ENCODE data around the gene HAPSTR1.
"Not testable (repeated sequence)": the region's sequence is repeated elsewhere in the genome, so short reads cannot be mapped to it uniquely, and the experiment has no call there.

DNA sequence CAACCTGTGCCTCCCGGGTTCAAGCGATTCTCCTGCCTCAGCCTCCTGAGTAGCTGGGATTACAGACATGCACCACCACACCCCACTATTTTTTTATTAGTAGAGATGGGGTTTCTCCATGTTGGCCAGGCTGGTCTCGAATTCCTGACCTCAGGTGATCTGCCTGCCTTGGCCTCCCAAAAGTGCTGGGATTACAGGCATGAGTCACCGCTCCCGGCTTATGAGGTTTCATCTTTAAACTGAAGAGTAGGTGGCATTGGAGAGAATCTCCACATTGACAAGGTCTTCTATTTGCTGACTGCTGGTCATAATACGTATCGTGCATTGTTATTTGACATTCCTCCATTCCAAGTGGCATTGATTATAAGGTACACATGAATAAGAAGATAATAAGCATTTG lies 3.7 kb upstream of the HAPSTR1 start:
- not testable (repeated sequence) for TF ChIP-seq NCOA1 (CRISPR knock-in tag; IDR thresholded peaks at IDR 0.05); SMAD1 (CRISPR knock-in tag; IDR thresholded peaks at IDR 0.05; ENCODE audit: borderline replicate concordance, low read depth); ARID2 (CRISPR knock-in tag; IDR thresholded peaks at IDR 0.05; ENCODE audit: borderline replicate concordance); EP300 (IDR thresholded peaks at IDR 0.05; ENCODE audit: low read depth in 2 of 2, low read length in 2 of 2); EP300 (CRISPR knock-in tag; IDR thresholded peaks at IDR 0.05; ENCODE audit: borderline replicate concordance); CHD2 (IDR thresholded peaks at IDR 0.05; ENCODE audit: low read depth, low read length); DBP (CRISPR knock-in tag; IDR thresholded peaks at IDR 0.05; ENCODE audit: not compliant biosample characterization)
